ENCODE results near the gene PNP.
A peak's percentile ranks its signal among the peaks of the same experiment; 100 is the strongest.
"Not testable (repeated sequence)": the region's sequence is repeated elsewhere in the genome, so short reads cannot be mapped to it uniquely, and the experiment has no call there.

Gene PNP

DNA sequence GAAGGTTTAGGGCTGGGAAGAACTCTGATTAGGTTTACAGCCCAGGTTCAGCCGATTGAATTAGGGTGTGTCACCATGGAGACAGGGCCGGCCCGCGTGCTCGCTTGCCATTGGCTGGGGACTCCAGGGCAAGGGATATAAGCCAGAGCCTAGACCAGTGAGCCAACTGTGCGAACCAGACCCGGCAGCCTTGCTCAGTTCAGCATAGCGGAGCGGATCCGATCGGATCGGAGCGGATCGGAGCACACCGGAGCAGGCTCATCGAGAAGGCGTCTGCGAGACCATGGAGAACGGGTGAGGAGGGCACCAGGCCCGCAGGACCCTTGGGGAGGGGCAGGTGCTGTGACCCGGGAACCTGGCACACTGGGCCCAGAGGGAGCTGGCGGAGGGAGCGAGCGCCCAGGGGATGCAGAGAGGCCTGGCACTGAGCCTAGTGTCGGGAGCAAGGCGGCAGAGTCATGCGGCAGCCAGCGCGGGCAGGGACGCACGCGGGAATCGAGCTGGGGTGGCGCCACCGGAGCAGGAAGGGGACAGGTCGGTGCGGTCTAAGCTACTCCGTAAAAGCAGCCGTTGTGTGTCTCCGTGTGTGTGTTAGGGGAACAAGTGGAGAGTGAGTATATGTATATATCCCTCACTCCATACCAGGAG, at the start of gene PNP:
Gene PNP, plus strand, starts transcription at position 165 of the 648 bp plus-strand sequence. Its CDS starts 119 bp downstream, at position 284.
- DNase-seq = peak; percentile 82

DNA sequence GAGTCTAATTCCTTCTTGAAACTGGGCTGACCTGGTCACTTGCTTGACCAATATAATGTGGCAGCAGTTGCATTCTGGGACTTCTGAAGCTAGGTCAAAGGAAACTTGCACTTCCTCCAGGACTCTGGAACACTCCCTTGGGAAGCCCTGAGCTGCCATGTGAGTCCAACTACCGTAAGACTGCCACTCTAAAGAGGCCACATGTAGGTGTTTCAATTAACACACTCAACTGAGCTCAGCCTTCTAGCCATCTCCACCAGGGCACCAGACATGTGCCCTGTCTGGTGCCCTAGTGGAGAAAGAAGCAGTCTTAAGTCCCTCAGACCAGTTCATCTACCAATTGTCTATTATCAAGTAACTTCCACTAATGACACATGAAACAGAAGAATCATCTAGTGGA, 49.8 kb upstream of the PNP start:
- no peak for DNase-seq

DNA sequence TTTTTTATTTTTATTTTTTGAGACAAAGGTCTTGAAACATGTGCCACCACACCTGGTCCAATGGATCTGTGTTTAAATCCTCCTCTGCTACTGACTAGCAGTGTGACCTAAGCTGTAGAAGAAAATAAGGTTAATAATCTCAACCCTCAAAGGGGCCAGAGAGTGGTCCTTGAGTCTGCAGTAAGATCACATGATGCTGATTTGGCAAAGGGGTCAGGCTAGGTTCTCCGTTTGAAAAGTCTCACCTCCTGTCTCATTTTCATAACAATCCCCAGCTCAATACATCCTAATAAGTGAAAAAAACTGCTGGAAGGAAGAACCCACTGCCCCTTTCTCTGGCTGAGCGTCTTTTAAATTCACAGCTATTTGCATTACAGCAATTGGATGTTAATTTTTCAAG, 47.9 kb upstream of the PNP start:
- DNase-seq = no peak

DNA sequence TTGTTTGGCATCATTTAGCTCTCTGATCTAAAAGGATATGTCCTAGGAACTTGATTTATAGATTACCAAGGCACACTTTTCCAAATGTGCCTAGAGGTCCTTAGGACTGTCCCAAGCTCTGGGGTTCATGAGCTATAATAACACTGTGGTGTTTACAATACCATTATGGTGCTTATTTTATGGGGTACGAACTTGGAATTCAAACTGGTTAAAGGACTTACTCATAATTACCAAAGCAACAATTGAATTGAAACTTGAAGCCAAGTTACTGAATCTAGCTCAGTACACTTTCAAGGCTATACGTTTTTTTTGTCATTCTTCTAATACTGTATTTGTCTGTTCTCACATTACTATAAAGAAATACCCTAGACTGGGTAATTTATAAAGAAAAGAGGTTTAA, 46.3 kb upstream of the PNP start:
- no peak for DNase-seq

DNA sequence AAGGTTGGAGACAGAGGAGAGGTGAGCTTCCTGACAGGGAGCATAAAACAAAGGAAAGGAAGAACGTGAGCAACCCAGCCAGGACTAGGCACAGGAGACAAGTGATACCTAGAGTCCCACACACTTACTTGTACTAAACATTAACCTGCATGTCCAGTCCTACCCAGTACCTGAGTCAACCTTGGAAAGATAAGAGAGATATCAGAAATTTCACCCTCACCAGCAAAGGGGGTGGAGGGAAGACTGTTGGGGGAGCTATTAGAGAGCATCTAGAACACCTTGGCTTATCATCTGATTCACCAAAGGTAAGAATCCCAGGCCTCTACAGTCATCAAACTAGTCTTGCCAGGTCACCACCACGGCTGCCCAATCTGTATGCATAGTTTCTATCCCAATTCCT, 44.4 kb upstream of the PNP start:
- no peak for DNase-seq

DNA sequence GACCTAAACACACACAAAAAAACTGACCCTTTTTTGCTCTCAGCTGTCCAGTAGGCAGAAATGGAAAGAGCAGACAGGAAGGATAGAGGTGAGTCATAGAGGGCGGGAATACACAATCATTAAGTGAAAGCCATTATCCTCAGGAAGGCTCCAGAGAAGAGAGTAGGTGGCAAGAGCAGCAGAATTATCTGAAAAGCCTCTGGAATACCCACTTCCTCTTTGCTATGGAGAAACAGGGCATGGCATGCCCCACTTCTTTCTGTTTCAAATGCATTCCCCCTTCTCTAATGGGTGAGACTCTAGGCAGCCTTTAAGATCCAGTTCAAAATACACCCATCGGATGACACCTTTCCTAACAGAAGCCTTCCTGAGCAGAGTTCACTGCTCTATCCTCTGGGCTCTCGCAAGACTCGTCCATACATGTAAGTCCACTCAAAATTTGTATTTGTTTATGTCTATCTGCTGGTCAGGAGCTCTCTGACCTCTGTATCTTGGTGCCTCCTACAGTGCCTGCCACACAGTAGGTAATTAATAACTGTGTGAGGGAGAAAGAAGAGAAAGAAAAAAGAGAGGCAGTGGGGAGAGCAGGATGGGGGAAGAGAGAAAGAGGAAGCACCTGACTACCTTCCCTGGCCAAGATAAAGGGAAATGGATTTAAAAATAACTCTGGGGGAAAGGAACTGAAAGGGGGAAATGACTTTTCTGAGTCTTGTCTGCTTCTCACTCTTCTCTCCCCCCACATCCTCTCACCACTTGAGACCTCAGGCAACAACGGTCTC, 41.8 kb upstream of the PNP start:
- no peak for DNase-seq

DNA sequence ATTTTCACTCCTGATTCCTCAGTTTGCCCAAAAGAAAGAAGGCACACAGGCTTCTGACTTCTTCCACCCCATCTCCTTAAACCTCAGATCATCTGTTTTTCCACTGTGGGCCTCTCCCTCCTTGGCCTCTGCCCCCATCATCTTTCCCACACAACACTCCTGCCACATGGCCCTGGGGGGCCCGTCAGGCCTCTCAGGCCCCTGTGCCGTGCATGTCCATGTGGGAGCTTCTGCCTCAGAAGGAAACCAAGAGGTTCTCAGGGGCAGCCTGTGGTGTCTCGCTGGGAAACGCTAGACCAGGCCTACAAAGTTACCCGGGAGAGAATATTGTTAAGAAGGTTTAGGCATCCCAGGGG, 41.2 kb upstream of the PNP start:
- DNase-seq = no peak

DNA sequence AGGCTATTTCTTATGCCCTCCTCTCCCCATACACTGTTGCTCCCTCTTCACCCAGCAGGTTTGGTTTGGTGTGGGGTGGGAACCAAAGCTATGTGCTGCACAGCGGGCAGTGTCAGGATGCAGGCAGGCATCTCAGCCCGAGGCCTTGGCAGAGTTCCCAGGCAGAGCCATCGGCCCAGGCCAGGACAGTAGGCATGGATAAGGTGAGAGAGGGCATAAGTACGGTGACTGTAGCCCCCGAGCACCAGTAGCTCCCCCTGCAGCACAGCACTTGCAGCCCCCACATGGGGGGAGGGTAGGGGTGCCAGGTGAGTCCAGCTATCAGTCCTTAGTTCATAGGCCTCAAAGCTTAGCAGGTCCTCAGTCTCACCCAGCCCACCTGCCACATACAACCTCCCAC, 40.4 kb upstream of the PNP start:
- no peak for DNase-seq

- DNase-seq = no peak
These were observed 39.2 kb upstream of the PNP start for GRCh38 chr14:20429801-20430669.

DNA sequence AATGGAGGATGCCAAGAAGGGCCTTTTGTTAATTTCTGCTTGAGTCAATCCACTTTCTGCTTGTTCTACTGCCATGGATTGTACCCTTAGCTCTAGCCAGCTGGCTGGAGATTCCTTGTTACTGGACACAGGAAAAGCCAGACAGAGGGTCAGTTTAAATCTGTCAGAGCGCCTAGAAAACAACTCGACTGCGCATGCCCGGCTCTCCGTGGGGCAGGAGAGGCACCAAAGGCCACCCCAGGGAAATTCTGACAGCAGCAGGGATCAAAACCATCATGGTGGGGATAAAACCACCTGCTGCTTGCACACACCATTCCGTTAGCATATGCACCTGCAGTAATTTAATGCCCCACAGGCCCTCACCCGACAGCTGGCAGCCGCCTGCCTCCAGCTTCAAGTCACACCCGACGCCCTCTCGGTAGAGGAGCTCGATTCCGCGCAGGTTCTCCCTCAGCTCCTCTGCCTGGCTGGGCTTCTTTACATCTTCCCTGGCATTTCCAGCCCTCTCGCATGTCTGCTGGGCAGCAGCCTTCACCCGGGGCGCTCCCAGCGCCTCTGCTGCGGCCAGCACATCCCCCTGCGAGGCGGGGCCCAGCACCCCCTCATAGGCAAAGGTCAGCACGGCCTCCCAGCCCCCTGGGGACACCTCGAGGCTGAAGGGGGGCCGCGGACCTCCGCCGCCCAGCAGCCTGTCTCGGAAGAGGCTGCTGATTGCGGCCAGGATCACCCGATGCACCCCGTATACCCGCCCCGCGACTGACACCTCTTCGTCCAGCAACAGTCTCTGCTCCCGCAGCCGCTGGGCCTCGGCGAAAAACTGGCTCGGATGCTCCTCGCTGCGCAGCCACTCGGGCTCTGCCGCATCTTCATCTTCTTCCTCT, 34.3 kb upstream of the PNP start:
- no peak for DNase-seq

GRCh38 chr14:20435582-20436362, 33.4 kb upstream of the PNP start, which contains the start of gene KLHL33:
KLHL33 (minus strand) TSS chr14:20436166; CDS start chr14:20435811, 355 bp downstream.
- DNase-seq = no peak

- DNase-seq = no peak
These were observed 32.8 kb upstream of the PNP start for GRCh38 chr14:20436363-20436755.

DNA sequence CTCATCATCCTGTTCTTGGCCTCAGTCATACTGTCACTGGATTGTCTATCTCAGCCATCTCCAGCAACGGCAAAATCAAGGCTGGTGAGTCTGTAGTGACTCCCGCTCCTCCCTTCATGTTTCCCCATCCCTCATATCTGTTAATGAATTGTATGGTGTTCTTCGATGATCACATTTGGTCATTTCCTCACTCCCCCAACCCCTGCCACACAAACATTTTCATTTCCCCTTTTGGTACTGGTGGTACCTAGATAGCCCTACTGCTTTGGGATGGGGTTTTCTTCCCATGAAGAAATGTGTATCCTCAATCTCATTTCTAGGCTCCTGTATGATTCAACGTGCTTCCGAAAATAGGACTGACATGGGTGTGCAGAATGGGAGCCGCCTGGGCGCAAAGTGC, 30.5 kb upstream of the PNP start:
- no peak for DNase-seq

DNA sequence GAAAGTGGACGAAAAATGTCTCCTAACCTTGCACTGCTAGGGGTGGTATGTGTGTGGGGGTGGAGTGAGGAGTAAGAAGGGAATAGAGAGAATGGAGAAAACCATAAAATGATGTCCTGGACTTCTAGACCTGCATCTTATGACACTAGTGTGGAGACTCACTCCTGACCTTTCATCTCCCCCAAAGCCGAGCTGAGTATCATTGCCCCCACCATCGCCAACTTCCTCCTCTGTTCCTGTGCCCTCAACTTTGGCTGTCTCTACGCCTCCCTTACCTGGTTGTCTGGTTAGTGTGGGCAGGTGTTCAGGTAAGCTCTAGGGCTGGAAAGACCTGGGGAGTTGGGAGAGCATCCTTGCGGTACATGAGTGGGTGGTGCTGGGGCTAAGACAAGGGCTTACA, 28.7 kb upstream of the PNP start:
- no peak for DNase-seq

- no peak for DNase-seq
These were observed 28.3 kb upstream of the PNP start for GRCh38 chr14:20440882-20441281.

- no peak for DNase-seq
These were observed 27.7 kb upstream of the PNP start for GRCh38 chr14:20441461-20441860.

DNA sequence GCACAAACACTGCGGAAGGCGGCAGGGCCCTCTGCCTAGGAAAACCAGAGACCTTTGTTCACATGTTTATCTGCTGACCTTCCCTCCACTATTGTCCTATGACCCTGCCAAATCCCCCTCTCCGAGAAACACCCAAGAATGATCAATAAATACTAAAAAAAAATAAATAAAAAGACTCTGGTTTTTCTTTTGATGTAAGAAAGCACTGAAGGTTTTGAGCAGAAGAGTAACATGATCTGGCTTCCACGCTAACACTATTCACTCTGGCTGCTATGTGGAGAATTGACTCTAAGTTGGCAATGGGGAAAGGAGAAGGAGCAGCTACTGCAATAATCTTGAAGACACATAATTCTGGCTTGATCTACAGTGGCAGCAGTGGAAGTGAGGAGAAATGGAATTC, 25.6 kb upstream of the PNP start:
- not testable (repeated sequence) for DNase-seq

DNA sequence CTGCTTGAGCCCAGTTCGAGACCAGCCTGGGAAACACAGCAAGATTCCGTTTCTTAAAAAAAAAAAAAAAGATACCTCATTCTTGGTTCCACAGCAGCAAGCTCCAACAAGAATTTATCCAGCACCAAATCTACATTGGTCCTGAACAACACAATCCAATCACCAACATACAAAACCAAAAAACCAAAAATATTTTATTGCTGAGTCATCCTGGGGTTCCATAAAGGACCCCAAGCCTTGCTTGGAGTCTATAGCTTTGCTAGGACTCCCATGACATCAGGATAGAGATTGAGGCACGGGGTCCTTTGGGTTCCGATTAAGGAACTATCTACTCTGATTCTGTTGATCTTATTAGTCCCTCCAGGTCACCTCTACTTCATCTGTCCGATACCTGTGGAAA, 22.3 kb upstream of the PNP start:
- no peak for DNase-seq

DNA sequence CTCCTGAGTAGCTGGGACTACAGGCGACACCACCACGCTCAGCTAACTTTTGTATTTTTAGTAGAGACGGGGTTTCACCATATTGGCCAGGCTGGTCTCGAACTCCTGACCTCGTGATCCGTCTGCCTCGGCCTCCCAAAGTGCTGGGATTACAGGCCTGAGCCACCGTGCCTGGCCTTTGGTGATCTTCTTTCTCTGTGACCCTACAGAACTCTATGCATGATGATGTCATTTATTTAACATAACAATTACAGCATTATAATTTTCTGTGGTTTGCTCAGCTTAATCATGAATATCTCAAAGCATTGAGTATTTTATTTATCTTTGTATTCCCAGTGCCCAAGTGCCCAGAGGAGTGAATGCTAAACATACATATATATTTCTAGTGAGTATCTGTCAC, 16.4 kb upstream of the PNP start:
- not testable (repeated sequence) for DNase-seq

DNA sequence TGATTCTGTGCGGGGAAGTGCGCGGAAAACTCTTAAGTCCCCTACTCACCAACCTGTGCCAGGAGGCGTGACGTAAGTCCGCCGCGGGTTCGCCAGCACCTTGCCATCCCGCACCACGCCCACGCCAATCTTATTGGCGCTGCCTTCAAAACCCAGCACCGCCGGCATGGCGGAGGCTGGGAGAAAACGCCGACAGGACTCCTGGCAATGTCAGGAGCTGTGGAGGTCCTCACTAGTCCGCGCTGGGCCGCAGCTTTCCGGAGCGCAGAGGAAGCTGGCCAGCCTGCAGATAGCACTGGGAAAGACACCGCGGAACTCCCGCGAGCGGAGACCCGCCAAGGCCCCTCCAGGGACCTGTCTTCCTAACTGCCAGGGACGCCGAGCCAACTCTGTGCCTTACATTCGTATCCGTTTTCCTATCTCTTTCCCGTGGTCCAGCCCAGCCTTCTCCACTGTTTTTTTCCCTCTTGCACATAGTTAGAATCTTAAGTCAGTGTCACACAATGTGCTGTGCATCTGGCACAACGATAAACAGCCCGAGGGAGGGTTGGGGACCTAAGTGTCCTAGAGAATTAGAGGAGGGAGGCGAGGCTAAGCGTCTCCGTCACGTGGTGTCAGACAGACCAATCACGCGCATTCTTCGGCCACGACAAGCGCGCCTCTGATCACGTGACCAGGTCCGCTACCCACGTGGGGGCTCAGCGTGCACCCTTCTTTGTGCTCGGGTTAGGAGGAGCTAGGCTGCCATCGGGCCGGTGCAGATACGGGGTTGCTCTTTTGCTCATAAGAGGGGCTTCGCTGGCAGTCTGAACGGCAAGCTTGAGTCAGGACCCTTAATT, 14.5 kb upstream of the PNP start, which contains the start of the genes APEX1 and OSGEP:
Gene APEX1, plus strand, starts transcription at position 711 of the 839 bp plus-strand sequence. CDS start 420 bp downstream, outside the sequence.
Gene OSGEP, minus strand, starts transcription at position 297 of the 839 bp plus-strand sequence. Its CDS starts 129 bp downstream, at position 168.
- peak; percentile 92 for DNase-seq
